GM12878 (cell line): Measurements from ENCODE around the gene BIK.

Source experiments
- BRCA1 ChIP-seq: IDR thresholded peaks from 2 replicates; pipeline ENCODE4 v1.6.1; 2011; ENCODE audit warnings: low read depth, low read length, improper control_type of control experiment
- CHD4 ChIP-seq: fragments of 200-600 bp; sonication (generic); IDR thresholded peaks from 2 replicates; pipeline ENCODE4 v1.6.1; 2016; ENCODE audit warnings: mild to moderate bottlenecking
- CTCF ChIP-seq, 3 experiments: IDR thresholded peaks in 2 of 3; conservative IDR thresholded peaks in 1 of 3; 2 replicates each; pipeline ENCODE4 v1.5.1; 2011; ENCODE audit warnings: low read depth in 3 of 3, low read length in 3 of 3, mild to moderate bottlenecking in 3 of 3, control low read depth in 2 of 3, moderate library complexity in 2 of 3, inconsistent platforms in 1 of 3, mixed read lengths in 1 of 3; ENCODE audit not compliant: control insufficient read depth in 2 of 3, insufficient read depth in 1 of 3; ENCODE audit errors: extremely low read depth in 1 of 3
- EED ChIP-seq: sonication (generic); IDR thresholded peaks from 2 replicates; pipeline ENCODE4 v1.6.1; 2016; ENCODE audit warnings: antibody characterized with exemption, low read depth
- POLR2AphosphoS2 ChIP-seq: IDR thresholded peaks from 2 replicates; pipeline ENCODE4 v1.6.1; 2011; ENCODE audit warnings: low read depth, mild to moderate bottlenecking, low read length, improper control_type of control experiment, moderate library complexity
- POLR2AphosphoS5 ChIP-seq: IDR thresholded peaks from 2 replicates; pipeline ENCODE4 v1.6.1; 2011; ENCODE audit warnings: mild to moderate bottlenecking, low read length, inconsistent platforms
- RAD51 ChIP-seq: fragments of 450-650 bp; IDR thresholded peaks from 2 replicates; pipeline ENCODE4 v1.6.1; 2016; ENCODE audit warnings: moderate library complexity, mild to moderate bottlenecking, inconsistent platforms
- SKIL ChIP-seq: fragments of 450-650 bp; IDR thresholded peaks from 2 replicates; pipeline ENCODE4 v1.6.1; 2017; ENCODE audit warnings: mild to moderate bottlenecking, low read depth, inconsistent platforms; ENCODE audit not compliant: poor library complexity, severe bottlenecking
- TCF7 ChIP-seq: IDR thresholded peaks from 2 replicates; pipeline ENCODE4 v1.6.1; 2014; ENCODE audit warnings: antibody characterized with exemption, borderline replicate concordance

GRCh38 chr22:43160497-43161126 is 50.1 kb downstream of the BIK start:
- TF ChIP-seq SKIL, result no peak
- no peak for TF ChIP-seq POLR2AphosphoS5
- TF ChIP-seq CHD4, result no peak
- TF ChIP-seq RAD51, result no peak
- TF ChIP-seq CTCF (IDR thresholded peaks at IDR 0.05 in 2 of 3, conservative IDR thresholded peaks at IDR 0.05 in 1 of 3; ENCODE audit: control insufficient read depth in 2 of 3, extremely low read depth in 1 of 3, insufficient read depth in 1 of 3, low read depth in 3 of 3, low read length in 3 of 3), result no peak
- TF ChIP-seq BRCA1, result no peak
- TF ChIP-seq POLR2AphosphoS2, result no peak
- TF ChIP-seq EED, result no peak
- TF ChIP-seq TCF7, result no peak
